HL-60 (cell line): ENCODE results near the gene DUS2.

Experiments used
- CTCF ChIP-seq: IDR thresholded peaks from one replicate; pipeline ENCODE4 v1.5.1; 2011; ENCODE audit warnings: low read length, control low read depth, inconsistent platforms; ENCODE audit not compliant: insufficient read depth
- GABPA ChIP-seq: IDR thresholded peaks from 2 replicates; pipeline ENCODE4 v1.6.1; 2012; ENCODE audit warnings: low read depth
- POLR2AphosphoS5 ChIP-seq: IDR thresholded peaks from 2 replicates; pipeline ENCODE4 v1.6.1; 2012; ENCODE audit warnings: low read depth

- TF ChIP-seq CTCF (no peak), POLR2AphosphoS5 (no peak), GABPA (no peak)
Observed at GRCh38 chr16:68075980-68076379, 52.9 kb downstream of the DUS2 start.
